HG03460 (cell line): ENCODE measurements around the gene SLC27A1.
"Not testable (repeated sequence)": the region's sequence is repeated elsewhere in the genome, so short reads cannot be mapped to it uniquely, and the experiment has no call there.

Experiments used
- ATAC-seq: cut with Tn5 transposase; IDR thresholded peaks from one replicate; pipeline ENCODE4 v1.9.1; 2021; ENCODE audit not compliant: unreplicated experiment

Gene SLC27A1

GRCh38 chr19:17538684-17539237, 68.4 kb downstream of the SLC27A1 start:
- ATAC-seq = no peak

GRCh38 chr19:17539238-17540117, 69.2 kb downstream of the SLC27A1 start:
- ATAC-seq = peak; percentile 63

- ATAC-seq = no peak
Measured at GRCh38 chr19:17540174-17540573, 69.8 kb downstream of the SLC27A1 start.

- ATAC-seq = no peak
Measured at GRCh38 chr19:17541184-17541759, 70.9 kb downstream of the SLC27A1 start.

- no peak for ATAC-seq
Measured at GRCh38 chr19:17542042-17542441, 71.7 kb downstream of the SLC27A1 start.

- no peak for ATAC-seq
Measured at GRCh38 chr19:17542793-17543582, 72.7 kb downstream of the SLC27A1 start.

GRCh38 chr19:17543986-17544385, 73.7 kb downstream of the SLC27A1 start:
- no peak for ATAC-seq

- ATAC-seq = no peak
Measured at GRCh38 chr19:17544418-17544817, 74.1 kb downstream of the SLC27A1 start.

- no peak for ATAC-seq
Measured at GRCh38 chr19:17548145-17548544, 77.8 kb downstream of the SLC27A1 start.

GRCh38 chr19:17549085-17549740, 78.9 kb downstream of the SLC27A1 start:
- ATAC-seq = no peak

GRCh38 chr19:17550076-17550667, 79.8 kb downstream of the SLC27A1 start:
- ATAC-seq = no peak

GRCh38 chr19:17552735-17553134, 82.4 kb downstream of the SLC27A1 start:
- not testable (repeated sequence) for ATAC-seq

GRCh38 chr19:17553256-17553655, 82.9 kb downstream of the SLC27A1 start:
- no peak for ATAC-seq

- no peak for ATAC-seq
Measured at GRCh38 chr19:17554968-17555479, 84.7 kb downstream of the SLC27A1 start.

GRCh38 chr19:17555480-17555928, 85.2 kb downstream of the SLC27A1 start, which contains the start of gene COLGALT1:
TSS of gene COLGALT1 (plus strand) at chr19:17555649. CDS start at chr19:17555714, 65 bp downstream.
- peak; percentile 89 for ATAC-seq
